ENCODE data around the gene RER1.

DNA sequence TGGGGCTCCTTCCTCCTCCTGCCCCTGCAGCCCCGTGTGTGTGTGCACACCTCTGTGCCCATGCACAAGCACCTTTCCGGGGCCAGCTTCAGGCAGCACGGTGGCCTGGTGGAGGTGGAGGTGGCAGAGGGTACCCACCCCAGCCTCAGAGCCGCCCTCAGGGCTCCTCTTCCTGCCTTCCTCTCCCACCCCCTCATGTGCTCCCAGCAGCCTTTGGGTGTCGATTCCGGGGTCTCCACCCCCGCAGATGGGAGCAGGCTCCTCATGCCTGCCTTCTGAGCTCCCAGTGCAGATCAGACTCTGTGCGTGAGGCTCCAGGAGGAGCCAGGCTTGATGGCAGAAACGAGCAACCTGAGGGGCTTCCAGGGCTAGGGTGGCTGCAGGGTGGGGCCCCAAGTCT is 55.2 kb downstream of the RER1 start:
- TF ChIP-seq, protein P1, sequence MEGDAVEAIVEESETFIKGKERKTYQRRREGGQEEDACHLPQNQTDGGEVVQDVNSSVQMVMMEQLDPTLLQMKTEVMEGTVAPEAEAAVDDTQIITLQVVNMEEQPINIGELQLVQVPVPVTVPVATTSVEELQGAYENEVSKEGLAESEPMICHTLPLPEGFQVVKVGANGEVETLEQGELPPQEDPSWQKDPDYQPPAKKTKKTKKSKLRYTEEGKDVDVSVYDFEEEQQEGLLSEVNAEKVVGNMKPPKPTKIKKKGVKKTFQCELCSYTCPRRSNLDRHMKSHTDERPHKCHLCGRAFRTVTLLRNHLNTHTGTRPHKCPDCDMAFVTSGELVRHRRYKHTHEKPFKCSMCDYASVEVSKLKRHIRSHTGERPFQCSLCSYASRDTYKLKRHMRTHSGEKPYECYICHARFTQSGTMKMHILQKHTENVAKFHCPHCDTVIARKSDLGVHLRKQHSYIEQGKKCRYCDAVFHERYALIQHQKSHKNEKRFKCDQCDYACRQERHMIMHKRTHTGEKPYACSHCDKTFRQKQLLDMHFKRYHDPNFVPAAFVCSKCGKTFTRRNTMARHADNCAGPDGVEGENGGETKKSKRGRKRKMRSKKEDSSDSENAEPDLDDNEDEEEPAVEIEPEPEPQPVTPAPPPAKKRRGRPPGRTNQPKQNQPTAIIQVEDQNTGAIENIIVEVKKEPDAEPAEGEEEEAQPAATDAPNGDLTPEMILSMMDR (IDR thresholded peaks at IDR 0.05), result no peak
- TF ChIP-seq POLR2A (IDR thresholded peaks at IDR 0.05), result no peak
- TF ChIP-seq POLR2AphosphoS5 (IDR thresholded peaks at IDR 0.05), result no peak
